NCI-H345 treated with DMSO at 0.1 percent for 48 hours (cell line): ENCODE measurements around the gene FARP1.
A peak's percentile ranks its signal among the peaks of the same experiment; 100 is the strongest.

Source experiments
- DNase-seq: peaks from one replicate; lab custom pipeline; 2025; ENCODE audit not compliant: unreplicated experiment; lab: John Stamatoyannopoulos, UW

The FARP1 gene

DNA sequence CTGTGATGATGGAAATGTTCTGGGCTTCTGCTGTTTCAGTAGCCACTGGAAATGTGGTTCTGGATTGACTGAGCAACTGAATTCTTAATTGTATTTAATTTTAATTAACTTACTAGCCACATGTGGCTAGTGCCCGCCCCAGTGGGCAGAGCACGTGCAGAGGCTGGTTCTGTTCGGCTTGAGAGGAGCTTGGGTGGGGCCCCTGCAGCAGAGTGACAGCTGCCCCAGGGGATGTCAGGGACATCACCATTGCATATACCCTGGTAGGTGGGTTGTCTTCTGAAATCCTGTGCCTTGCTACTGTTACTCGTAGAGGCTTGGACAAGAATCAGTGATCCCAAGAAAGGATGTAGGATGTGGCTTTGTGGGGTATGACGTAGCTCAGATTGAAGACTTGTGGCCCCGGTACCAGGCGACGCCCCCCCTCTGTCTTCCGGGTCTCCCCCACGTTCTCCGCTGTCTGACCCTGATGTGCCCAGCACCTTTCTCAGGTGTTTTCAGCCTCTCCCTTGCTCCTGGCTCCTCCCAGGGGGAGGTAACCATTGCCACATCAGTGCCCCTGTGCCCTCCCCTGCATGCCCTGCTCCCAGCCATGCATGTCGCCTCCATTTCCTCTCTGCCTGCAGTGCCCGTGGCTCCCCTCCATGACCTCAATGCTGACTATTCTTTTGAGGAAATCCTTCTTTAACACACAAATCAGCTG, 136.7 kb downstream of the FARP1 start:
- no peak for DNase-seq

DNA sequence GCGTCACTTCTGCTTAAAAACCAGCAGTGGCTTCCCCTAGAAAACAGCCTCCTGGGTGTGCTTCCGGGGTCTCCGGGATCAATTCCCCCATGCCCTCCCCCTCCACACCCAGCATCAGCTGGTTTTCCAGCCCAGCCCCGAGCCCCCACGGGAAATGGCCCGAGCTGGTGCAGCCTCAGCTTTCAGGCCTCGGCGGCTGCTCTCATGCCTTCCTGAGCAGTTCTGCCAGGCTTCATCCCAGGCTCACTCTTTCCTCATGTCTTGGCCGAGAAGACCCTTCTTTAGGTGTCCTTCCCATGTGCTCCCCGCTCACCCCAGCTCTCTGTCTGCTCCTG, 137.2 kb downstream of the FARP1 start:
- no peak for DNase-seq

DNA sequence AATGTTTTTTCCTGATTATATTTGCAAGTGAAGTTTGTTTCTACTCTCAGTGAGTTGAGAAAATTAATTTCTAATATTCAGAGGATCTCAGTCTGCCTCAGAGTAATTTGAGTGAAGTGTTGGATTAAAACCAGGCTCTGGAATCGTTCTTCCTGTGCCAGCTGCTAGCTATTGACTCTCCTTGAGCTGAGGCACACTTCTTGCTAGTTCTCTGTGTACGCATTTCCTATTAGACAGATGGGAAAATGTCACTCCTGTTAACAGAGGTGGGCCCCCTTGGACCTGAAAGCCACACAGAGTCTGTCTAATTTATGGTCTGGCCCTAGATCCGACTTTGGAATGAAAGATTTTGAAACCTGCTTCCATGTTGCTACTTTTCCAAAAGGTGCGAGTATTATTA, 141.8 kb downstream of the FARP1 start:
- DNase-seq, result no peak

DNA sequence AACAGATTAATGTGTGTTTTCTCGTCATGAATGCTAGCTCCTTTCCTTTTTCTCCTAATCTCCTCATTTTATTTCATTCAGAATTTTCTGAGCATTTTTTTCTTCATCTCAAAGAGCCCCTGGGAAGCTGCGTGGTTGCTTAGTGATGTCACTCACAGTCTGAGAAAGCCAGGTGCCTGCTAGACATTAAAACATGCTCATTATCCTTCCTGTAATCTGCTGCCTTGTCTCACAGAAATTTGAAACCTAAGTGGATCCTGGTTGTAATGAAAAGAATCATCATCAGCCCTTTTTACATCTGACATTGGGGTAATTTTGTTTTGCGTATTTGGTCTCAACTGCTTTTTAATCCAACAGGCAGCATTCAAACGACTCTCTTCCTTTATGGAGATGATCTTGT, 142.4 kb downstream of the FARP1 start:
- peak; percentile 71 for DNase-seq

DNA sequence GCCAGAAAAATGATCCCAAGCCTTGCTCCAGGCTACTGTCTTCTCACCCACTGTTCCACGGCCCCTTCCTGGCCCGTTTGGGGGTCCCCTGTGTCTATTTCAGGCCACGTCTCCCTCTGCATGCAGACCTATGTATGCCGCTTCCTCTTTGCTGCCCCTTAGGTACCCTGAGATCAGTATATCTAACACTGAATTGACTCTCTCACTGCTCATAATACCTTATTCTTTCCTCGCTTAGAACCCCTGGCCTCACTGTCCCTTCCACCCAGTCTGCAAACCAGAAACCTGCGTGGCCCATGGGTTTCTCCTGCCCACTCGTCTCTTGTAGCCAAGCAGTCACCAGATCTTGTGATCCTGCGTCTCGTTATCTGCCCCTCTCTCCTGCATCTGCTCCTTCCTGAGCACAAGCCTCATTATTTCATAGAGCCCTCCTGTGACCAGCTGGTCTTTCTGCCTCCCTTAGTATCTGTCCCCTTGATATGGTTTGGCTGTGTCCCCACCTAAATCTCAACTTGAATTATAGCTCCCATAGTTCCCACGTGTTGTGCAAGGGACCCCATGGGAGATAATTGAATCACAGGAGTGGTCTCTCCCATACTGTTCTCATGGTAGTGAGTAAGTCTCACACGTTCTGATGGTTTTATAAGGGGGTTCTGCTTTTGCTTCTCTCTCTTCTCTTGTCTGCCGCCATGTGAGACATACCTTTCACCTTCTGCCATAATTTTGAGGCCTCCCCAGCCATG, 143.1 kb downstream of the FARP1 start:
- DNase-seq, result no peak

DNA sequence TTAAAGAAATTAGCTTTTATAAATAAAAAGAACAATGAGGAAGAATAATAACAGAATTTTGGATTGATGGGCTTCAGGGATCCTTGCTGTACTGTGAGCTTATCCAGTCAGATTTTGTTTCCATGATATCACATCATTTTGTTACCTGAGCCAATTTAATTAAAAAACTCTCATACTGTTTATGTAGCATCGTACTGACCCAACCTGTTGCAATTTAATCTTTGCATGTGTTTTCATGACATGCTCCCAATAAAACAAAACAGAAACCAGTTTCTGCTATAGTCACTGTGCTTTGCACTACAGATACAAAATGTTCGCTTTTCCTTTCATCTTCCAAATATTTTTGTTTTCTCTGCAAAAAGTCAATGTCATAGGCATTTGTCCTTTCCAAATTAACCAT, 143.9 kb downstream of the FARP1 start:
- no peak for DNase-seq

DNA sequence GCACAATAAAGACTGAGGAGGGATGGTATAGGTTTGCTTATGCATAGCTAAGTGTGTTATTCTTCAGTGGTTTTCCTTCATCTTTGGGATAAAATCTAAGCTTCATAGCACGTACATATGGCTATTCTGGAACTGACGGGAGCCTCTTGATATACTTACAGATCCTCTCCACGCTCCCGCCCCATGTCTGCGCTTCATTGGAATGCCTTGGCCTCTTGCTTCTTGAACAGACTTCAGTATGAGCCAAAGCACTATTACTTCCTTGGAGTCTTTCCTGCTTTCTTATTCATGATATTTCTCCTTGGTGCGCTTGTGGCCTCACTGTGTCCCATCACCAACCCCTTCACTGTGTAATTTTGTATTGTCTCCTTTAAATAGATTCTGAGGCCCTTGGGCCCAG, 145.3 kb downstream of the FARP1 start:
- DNase-seq, result no peak

DNA sequence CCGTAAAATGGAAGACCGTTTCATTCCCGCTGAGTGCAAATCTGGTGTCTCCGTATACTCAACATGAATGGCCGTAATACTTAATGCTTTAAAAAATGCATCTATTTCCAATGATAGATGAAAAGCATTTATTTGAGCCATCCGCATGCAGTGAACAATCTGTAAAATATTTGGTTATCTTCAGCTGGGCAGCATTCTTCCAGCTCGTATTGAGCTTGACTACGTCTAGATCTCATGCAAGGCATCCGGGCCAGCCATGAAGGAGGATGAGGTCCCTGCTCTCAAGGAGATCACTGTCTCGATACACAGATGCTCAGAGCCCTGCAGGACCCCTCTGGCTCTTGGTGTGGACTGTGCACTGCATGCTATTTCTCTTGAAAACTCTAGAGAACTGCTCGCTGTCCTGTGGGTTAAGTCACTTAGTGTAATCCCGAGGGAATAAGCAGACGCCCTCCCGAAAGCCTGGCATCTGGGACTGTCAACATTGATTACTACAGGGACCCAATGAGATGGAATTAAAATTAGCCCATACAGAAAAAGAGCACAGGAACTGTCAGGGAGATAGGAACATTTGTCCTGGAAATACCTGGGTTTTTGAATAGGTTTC, 146.5 kb downstream of the FARP1 start:
- no peak for DNase-seq

DNA sequence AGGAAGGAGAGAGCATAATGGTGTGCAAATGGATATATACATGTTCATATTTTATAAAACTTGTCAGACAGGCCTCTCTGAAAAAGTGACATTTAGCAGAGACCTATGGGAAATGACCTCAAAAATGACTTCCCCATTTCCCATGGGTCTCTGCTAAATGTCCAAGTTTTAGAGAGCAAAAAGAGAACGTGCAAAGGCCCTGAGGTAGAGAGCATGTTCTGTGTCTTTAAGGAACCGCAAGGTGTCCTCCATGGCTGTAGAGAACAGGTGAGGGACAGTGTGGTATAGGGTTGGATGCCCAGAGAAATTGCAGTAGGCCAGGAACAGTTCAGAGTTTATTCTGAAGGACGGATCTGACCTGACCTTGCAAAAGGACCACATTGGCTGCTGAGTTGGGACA, 147.4 kb downstream of the FARP1 start:
- no peak for DNase-seq

DNA sequence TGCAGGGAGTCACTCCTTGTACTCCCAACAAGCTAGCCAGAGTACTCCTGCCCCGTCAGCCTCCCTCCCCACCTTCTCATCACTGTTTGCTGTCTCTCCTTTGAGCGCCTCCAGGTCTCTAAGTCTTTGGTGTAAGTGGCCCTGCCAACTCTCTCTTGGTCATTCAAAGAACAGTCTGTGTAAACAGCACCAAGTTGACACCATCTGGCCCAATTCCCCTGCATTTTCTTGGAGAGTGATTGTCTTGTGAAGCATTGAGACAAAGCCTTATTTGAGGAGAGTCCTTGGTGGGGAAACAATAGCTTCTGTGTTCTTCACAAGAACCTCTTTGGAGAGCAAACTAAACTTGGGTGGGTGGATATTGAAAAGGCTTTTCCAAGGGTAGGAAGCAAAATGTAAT, 148.8 kb downstream of the FARP1 start:
- DNase-seq, result no peak

DNA sequence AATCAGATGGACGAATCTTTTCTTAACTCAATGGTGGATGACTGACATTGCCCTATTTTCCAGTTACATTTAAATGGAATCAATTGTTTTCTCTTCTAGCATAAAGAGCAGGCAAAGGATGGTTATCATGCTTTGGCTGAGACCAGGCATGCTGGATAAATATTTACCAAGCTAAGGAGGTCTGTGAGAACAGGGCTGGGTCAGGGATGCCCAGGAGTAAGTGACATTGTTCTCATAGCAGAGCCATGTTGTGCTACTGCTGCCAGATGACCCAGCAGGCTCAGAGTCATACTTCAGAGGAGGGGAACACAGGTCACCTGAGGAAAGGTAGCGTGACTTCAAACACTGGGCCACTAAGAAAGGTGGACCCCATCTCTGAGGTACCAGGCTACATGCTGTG, 150.2 kb downstream of the FARP1 start:
- DNase-seq, result peak; percentile 32

DNA sequence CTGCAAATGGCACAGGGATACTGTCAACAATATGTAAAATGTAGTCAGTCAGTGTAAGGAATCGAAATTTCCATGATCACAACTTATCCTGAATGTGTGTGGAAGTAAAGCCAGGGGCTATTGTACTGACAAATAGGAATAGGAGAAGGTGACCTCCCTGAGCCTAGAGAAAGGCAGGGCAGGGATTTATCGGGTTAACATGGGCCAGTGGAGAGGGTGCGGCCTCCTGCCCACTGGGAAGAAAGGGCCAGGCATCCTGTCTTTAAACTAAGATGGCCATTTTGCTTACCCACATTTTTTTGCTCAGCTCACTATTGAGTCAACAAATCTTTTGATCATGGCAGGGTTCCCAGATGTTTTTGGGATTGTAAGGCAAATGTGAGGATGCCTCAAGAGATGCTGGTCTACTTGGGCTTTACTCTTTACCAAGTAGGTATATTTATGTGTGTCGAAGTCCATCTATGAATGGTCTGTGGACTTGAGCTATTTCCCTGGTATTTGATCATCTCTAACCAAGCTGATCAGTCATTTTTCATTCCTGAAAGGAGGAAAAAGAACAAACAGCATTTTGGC, 150.8 kb downstream of the FARP1 start:
- no peak for DNase-seq

DNA sequence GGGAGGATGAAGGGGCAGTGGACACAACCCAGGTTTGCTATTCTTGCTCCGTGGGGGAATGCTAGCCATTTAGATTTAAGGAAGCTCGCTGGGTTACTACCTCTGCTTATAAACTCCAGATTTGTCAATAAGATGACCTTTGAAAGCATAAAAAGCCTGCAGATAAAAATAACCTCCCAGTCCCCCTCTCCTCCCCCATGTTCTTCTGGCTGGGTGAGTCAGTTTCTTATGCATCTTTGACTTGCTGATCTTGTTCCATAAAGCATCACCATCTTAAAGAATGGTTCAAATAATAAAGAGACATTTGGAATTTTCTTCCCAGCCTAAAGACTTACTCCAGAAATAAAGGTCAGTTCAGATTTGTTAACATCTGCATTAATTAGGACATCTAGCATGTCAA, 152.5 kb downstream of the FARP1 start:
- DNase-seq, result no peak

DNA sequence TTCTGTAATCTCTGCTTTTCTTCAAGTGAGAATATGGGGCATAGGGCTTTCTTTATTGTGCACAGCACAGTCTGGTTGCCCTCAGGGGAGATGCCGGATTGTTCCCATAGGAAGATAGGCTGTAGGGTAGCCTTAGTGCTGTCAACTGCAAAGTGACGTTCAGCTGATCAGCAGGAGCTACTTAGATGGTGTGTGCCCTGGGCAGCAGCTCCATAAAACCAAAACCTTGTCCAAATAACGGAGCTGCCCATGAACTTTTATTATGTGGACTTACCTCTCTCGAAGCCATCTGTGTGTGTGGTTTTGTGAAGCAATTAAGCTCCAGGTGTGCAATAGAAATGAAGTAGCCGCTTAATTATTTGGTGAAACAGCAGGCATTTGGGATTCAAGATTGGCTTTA, 154.2 kb downstream of the FARP1 start:
- DNase-seq, result no peak

DNA sequence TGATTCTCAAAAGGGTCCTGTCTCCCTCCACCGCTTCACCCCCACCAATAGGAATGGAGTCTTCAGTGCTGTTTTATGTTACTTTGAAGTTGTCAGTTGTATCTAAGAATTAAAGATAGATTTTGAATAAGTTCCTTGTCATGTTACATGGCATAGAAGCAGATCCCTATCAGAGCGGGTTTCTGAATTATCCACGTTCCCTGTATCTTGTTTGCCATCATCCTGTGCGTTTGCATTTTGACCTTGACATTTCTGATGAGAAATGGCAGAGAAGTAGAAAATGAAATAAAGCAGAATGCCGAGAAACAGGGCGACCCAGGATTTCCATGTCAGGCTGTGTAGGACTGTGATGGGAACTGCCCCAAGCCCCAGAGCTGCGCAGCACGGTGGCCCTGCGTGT, 154.9 kb downstream of the FARP1 start:
- no peak for DNase-seq

DNA sequence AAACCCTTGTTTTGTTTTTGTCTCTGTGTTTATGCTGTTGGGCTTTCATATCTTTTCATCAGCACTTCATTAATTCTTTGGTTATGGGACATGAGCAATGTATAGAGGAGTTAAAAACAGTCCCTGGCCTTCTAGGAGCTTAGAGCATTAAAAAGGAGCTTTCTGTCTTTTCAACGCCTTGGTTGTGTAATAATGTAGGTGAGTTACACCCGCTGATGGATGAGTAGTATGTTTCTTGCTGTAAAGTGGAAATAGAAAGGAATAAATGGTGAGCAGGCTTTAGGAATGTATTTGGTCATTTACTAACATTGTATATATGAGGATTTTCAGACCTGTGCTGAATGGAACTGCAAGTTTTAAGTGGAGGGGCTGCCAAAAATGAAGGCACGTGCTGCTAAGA, 155.7 kb downstream of the FARP1 start:
- DNase-seq, result no peak

DNA sequence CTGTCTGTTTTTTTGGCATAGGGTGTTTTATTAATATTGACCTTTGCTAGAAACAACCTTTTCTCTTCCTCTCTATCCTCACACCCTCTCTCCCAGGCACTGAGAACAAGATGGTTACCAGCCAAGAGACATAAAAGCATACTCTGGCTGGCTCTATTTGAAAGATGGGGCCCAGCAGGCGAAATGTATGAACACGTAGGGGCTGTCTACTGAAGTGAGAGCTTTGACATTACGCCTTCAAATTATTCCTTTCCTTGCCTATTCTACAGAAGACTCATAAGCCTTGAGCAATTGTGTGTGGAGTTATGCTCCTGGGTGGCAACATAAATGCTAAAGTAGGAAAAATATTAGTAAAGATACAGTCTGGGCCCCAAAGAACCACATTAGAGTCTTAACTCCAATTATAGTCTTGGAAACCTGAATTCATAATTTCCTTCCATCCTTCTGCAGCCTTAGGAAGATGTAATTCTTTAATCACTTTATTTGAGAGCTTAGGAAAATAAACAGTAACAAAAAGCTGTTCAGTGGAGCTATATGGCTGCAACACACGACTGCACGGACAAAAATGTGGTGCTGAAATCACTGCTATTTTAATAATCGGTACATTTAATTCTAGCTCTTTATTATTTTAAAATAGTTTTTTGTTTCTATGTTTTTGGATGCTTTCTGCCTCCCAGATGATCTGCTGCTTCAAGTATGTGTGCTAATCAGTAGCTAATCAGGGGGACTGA, 156.5 kb downstream of the FARP1 start:
- DNase-seq, result no peak

DNA sequence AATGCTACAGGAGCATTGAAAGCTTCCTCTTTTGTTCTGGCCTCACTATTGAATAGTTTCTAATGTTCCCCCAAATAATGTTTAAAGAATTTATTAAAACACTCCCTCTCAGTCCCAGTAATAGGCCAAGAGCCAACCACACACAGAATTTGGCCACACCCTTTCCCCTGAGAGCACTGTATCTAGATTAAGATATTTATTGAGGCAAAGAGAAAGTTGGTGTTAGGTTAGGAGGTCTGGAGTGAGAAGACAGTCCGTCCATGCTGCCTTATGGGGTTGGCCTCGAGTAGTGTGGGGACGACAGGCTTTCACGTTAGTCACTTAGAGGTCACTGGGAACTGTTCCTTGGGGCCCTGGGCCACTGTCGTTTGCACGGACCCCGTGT, 157.1 kb downstream of the FARP1 start:
- no peak for DNase-seq

DNA sequence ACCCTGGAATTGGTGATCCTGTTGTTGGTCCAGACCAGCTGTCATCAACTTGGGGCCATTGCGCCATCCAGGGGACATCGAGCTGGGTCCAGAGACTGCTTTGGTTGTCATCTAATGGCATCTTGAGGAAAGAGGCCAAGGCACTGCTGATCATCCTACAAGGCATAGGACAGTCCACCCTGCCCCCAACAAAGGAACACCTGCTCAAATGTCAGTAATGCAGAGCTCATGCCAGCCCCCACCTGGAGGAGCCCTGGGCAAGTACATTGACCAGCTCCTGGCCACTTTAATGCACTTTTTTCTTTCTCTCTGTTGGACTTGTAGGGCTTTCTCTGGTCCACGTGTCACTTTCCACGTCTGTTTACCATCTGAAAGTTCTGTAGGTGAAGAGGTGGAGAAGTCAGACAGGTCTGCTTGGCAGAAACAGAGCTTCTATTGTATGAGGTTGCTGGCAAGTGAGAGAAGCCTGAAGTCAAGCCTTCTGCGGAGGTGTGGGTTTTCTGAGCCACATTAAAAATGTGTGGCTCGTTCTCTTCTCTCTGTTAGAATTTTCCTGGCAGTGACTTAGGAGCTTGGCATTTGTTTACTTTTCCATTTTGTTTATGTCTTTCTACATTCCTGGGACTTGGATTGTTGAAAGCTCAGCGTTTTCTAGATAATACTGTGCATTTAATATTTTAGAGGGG, 158.2 kb downstream of the FARP1 start:
- no peak for DNase-seq

DNA sequence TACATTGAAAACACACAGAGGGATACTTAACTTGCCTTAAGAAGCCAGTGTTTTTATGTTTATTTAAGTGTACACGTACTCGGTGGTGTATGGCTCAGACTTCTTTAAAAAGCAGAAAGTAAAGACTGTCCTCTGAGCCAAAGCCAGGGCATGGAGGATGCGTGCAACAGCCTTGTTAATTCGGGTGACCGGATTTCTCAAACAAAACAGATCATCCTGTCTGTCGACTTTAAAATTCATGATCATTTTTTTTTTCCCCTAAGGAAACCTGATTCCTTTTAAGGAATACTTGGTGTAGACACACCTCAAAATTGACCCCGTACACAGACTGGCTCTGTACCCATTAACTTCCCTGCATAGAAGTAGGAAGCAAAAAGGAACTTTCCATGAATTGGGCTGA, 158.8 kb downstream of the FARP1 start:
- DNase-seq, result no peak

DNA sequence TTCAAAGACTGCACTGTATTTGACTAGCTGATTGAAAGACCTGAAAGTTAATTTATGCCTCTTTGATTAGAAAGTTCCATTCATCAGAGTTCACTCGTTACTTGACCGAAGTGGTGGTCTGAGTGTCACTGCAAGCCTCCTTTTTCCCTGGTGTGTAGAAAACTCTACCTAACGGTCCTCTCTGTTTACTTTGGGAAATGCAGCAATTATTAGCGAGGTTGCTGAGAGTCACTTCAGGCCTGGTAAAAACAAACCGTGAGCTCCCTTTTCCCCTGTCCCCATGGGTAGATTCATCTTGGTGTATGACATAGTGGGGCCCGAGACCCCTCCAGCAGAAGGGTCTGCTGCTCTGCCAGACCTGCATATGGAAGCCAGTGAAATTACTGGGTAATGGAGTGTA, 161.0 kb downstream of the FARP1 start:
- DNase-seq, result no peak
